ENCODE measurements around the gene SLC7A9. TPM values are rescaled to one million over a fixed set of nuclear protein-coding genes. Genes with fewer than 3 reads are reported as not detected.

Gene SLC7A9
- polyA plus RNA-seq, 2 of the 4 experiments (the other 2 are of a cell fraction) = 0.50 to 0.62 TPM

DNA sequence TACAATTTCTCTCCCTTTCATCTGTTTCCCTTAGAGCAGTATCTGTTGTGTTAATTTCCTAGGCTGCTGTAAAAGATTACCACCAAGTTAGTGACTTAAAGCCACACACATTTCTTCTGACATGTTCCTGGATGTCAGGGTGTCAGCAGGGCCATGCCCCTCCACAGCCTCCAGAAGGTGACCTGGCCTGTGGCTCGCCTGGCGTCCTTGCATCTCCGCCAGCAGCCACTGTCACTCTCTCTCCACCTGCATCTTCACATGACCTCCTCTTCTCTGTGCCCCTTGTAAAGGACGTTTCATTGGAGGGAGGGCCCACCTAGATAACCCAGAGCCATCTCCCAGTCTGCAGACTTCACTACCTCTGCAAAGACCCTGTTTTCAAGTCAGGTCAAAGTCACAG, 61.3 kb downstream of the SLC7A9 start (continued):
- no peak for TF ChIP-seq SMC3 (IDR thresholded peaks at IDR 0.05)

DNA sequence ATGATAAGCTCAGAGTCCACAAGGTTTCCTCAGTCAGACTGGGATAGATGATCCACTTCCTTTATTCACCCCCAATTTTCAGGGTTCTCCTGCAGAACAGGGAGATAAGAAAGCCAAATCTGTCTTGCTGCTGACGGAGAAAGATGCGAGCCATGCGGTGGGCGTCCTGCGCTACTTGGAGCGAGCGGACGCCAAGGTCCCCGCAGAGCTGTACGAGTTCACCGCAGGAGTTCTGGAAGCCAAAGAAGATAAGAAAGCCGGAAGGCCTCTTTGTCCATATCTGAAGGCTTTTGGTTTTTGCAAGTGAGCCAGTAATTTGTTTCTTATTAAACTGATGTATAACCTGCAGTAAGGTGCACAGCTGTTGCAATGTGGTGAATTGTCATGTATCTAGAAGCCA, 66.7 kb downstream of the SLC7A9 start:
- H3K9me3 ChIP-seq = no peaks in the 10 kb centered on the region
- TF ChIP-seq TFCP2L1 (CRISPR knock-in tag; IDR thresholded peaks at IDR 0.05) = no peak
- TF ChIP-seq SMC3 (IDR thresholded peaks at IDR 0.05) = no peak
- no peak for TF ChIP-seq ESRRA (IDR thresholded peaks at IDR 0.05; ENCODE audit: borderline replicate concordance, low read length)
- no peak for TF ChIP-seq CBX2 (IDR thresholded peaks at IDR 0.05; ENCODE audit: borderline replicate concordance, low read depth)
- no peak overlapping the region for H3K4me2 ChIP-seq
- no peak overlapping the region for H3K27ac ChIP-seq
- no peak for DNase-seq (ENCODE audit: low read depth in 1 of 2, low spot score in 1 of 2)
- H3K4me3 ChIP-seq = no peak overlapping the region
- WGBS (ENCODE audit: missing lambda C conversion rate) = 94% methylated on average over 12 of the region's 12 CpGs
- CTCF ChIA-PET = interaction anchor here (1.3 kb wide), 1 partner anchor 12 kb away, joined by 5 read pairs; no protein-coding TSS in a partner anchor
- H3K4me1 ChIP-seq = no peaks in the 10 kb centered on the region
- FAIRE-seq = no peak
- ATAC-seq = no peak
- POLR2A ChIA-PET = no interaction called here

DNA sequence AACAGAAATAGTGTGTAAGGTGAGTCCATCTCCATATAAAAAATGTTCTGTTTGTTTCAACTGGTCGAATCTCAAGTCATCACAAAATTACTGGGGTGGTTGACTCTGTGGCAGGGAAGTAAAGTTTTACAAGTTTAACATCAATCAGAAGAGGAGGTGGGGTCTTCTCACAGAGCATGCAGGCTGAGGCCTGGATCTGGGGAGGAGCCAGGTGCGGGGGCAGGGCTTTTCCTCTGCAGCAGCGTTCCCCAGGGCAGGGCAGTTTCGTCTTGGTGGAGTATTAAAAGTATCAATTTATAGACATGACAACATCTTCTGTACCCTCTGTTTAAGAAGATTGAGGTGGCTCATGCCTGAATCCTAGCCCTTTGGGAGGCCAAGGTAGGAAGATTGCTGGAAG, 68.8 kb downstream of the SLC7A9 start:
- Histone ChIP-seq H3K9me3 (no peaks in the 10 kb centered on the region), H3K27ac (no peak overlapping the region), H3K4me2 (no peak overlapping the region), H3K4me3 (no peak overlapping the region), H3K4me1 (no peaks in the 10 kb centered on the region)
- TF ChIP-seq, protein P1, sequence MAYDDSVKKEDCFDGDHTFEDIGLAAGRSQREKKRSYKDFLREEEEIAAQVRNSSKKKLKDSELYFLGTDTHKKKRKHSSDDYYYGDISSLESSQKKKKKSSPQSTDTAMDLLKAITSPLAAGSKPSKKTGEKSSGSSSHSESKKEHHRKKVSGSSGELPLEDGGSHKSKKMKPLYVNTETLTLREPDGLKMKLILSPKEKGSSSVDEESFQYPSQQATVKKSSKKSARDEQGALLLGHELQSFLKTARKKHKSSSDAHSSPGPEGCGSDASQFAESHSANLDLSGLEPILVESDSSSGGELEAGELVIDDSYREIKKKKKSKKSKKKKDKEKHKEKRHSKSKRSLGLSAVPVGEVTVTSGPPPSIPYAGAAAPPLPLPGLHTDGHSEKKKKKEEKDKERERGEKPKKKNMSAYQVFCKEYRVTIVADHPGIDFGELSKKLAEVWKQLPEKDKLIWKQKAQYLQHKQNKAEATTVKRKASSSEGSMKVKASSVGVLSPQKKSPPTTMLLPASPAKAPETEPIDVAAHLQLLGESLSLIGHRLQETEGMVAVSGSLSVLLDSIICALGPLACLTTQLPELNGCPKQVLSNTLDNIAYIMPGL (CRISPR knock-in tag; IDR thresholded peaks at IDR 0.05; ENCODE audit: borderline replicate concordance) = no peak
- TF ChIP-seq HOXA7 (CRISPR knock-in tag; IDR thresholded peaks at IDR 0.05) = no peak
- TF ChIP-seq MYC (IDR thresholded peaks at IDR 0.05; ENCODE audit: borderline replicate concordance, low read length) = no peak
- no peak for TF ChIP-seq EP300 (IDR thresholded peaks at IDR 0.05)
- no peak for TF ChIP-seq HOXB13 (CRISPR knock-in tag; IDR thresholded peaks at IDR 0.05; ENCODE audit: low read depth)
- TF ChIP-seq, protein P2, sequence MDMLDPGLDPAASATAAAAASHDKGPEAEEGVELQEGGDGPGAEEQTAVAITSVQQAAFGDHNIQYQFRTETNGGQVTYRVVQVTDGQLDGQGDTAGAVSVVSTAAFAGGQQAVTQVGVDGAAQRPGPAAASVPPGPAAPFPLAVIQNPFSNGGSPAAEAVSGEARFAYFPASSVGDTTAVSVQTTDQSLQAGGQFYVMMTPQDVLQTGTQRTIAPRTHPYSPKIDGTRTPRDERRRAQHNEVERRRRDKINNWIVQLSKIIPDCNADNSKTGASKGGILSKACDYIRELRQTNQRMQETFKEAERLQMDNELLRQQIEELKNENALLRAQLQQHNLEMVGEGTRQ (IDR thresholded peaks at IDR 0.05) = no peak
- TF ChIP-seq SMC3 (IDR thresholded peaks at IDR 0.05) = no peak
- no peak for TF ChIP-seq JUNB (IDR thresholded peaks at IDR 0.05)
- TF ChIP-seq BHLHE40 (IDR thresholded peaks at IDR 0.05; ENCODE audit: low read depth, low read length) = no peak
- CTCF ChIA-PET = interaction anchor here (1.5 kb wide), 1 partner anchor 55 kb away, joined by 4 read pairs; no protein-coding TSS in a partner anchor
- 52% methylated on average over 4 of the region's 4 CpGs for WGBS (ENCODE audit: missing lambda C conversion rate)
- ATAC-seq = no peak
- POLR2A ChIA-PET = no interaction called here
- DNase-seq (ENCODE audit: low read depth in 1 of 2, low spot score in 1 of 2) = no peak
- FAIRE-seq = no peak

DNA sequence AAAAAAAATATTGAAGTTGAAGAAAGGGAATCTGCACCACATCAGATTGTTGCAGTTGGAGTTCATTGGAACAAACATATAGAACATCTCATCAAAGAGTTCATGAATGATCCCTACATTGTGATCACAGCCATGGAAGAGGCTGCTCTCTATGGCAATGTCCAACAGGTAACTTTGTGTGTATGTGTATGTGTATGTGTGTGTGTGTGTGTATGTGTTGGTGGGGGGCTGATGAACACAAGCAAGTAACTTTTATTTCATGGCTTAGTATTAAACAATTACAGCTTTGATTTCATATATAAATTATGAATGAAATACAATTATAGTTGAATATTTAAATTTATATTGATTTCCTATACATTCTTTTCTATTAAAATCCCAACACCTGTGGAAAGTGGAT, 69.4 kb downstream of the SLC7A9 start:
- no peaks in the 10 kb centered on the region for H3K4me1 ChIP-seq
- H3K27ac ChIP-seq = no peak overlapping the region
- H3K9me3 ChIP-seq = no peaks in the 10 kb centered on the region
- no peak overlapping the region for H3K4me3 ChIP-seq
- no peak for TF ChIP-seq HOXA7 (CRISPR knock-in tag; IDR thresholded peaks at IDR 0.05)
- TF ChIP-seq, protein P3, sequence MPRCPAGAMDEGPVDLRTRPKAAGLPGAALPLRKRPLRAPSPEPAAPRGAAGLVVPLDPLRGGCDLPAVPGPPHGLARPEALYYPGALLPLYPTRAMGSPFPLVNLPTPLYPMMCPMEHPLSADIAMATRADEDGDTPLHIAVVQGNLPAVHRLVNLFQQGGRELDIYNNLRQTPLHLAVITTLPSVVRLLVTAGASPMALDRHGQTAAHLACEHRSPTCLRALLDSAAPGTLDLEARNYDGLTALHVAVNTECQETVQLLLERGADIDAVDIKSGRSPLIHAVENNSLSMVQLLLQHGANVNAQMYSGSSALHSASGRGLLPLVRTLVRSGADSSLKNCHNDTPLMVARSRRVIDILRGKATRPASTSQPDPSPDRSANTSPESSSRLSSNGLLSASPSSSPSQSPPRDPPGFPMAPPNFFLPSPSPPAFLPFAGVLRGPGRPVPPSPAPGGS (IDR thresholded peaks at IDR 0.05) = no peak
- TF ChIP-seq FOXS1 (CRISPR knock-in tag; IDR thresholded peaks at IDR 0.05) = no peak
- TF ChIP-seq, protein P4, sequence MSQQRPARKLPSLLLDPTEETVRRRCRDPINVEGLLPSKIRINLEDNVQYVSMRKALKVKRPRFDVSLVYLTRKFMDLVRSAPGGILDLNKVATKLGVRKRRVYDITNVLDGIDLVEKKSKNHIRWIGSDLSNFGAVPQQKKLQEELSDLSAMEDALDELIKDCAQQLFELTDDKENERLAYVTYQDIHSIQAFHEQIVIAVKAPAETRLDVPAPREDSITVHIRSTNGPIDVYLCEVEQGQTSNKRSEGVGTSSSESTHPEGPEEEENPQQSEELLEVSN (IDR thresholded peaks at IDR 0.05; ENCODE audit: borderline replicate concordance, low read depth) = no peak
- TF ChIP-seq JUN (IDR thresholded peaks at IDR 0.05) = no peak
- TF ChIP-seq RARB (CRISPR knock-in tag; IDR thresholded peaks at IDR 0.05) = no peak
- no peak for TF ChIP-seq ZC3H11A (IDR thresholded peaks at IDR 0.05)
- TF ChIP-seq BHLHE40 (IDR thresholded peaks at IDR 0.05; ENCODE audit: low read depth, low read length) = no peak
- TF ChIP-seq MAFK (IDR thresholded peaks at IDR 0.05; ENCODE audit: partially characterized antibody) = no peak
- TF ChIP-seq, protein P5, sequence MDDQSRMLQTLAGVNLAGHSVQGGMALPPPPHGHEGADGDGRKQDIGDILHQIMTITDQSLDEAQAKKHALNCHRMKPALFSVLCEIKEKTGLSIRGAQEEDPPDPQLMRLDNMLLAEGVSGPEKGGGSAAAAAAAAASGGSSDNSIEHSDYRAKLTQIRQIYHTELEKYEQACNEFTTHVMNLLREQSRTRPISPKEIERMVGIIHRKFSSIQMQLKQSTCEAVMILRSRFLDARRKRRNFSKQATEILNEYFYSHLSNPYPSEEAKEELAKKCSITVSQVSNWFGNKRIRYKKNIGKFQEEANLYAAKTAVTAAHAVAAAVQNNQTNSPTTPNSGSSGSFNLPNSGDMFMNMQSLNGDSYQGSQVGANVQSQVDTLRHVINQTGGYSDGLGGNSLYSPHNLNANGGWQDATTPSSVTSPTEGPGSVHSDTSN (IDR thresholded peaks at IDR 0.05) = no peak
- no peak for TF ChIP-seq NPAS2 (CRISPR knock-in tag; IDR thresholded peaks at IDR 0.05; ENCODE audit: borderline replicate concordance)
- no peak for TF ChIP-seq FOSL2 (IDR thresholded peaks at IDR 0.05)
- TF ChIP-seq FOSL2 (CRISPR knock-in tag; IDR thresholded peaks at IDR 0.05) = no peak
- no peak for TF ChIP-seq NFE2L2 (conservative IDR thresholded peaks at IDR 0.05; ENCODE audit: low read length)
- CTCF ChIA-PET = interaction anchor here (0.6 to 1.5 kb wide), 2 partner anchors 56 to 305 kb away, joined by 3 to 4 read pairs; no protein-coding TSS in a partner anchor
- ATAC-seq = no peak
- POLR2A ChIA-PET = no interaction called here
- DNase-seq (ENCODE audit: low read depth in 1 of 2, low spot score in 1 of 2) = no peak
- no peak overlapping the region for H3K4me2 ChIP-seq
- FAIRE-seq = peak; percentile 83
